DMS 273 treated with DMSO at 0.1 percent for 48 hours (cell line): ENCODE data around the gene CTSA.
"Not testable (repeated sequence)": the region's sequence is repeated elsewhere in the genome, so short reads cannot be mapped to it uniquely, and the experiment has no call there.

Source experiments
- DNase-seq: peaks from one replicate; lab custom pipeline; 2025; lab: John Stamatoyannopoulos, UW

Gene CTSA

GRCh38 chr20:45866454-45866853 lies 24.7 kb upstream of the CTSA start:
- no peak for DNase-seq

- DNase-seq: no peak
Observed at GRCh38 chr20:45867136-45867818, 23.9 kb upstream of the CTSA start.

- no peak for DNase-seq
Observed at GRCh38 chr20:45867819-45868176, 23.3 kb upstream of the CTSA start.

- no peak for DNase-seq
Observed at GRCh38 chr20:45872626-45873025, 18.5 kb upstream of the CTSA start.

GRCh38 chr20:45873409-45874103 lies 17.6 kb upstream of the CTSA start:
- no peak for DNase-seq

DNA sequence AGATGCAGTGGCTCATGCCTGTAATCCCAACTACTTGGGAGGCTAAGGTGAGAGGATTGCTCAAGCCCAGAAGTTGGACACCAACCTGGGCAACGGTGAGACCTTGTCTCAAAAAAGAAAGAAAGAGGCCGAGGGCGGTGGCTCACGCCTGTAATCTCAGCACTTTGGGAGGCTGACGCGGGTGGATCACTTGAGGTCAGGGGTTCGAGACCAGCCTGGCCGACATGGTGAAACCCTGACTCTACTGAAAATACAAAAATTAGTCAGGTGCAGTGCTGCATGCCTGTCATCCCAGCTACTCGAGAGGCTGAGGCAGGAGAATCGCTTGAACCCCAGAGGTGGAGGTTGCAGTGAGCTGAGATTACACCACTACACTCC lies 17.0 kb upstream of the CTSA start:
- DNase-seq: not testable (repeated sequence)

DNA sequence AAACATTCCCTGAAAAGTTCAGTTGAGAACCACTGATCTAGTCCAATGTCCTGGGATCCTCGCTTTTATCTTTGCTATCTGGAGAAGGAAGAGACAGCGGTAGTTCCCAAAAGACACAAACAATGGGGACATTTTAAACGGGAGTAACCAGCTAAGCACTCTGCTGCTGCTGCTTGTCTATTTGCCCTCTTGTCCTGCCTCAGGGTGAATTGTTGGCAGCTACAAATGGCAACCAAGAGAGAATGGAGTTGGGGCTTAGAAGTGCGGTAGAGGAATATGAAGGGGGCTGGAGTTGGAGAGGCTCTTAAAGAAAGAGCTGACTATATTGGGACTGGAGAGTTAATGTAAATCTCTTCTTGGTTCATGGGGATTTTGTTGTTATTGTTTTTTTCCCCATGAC lies 16.6 kb upstream of the CTSA start:
- no peak for DNase-seq

DNA sequence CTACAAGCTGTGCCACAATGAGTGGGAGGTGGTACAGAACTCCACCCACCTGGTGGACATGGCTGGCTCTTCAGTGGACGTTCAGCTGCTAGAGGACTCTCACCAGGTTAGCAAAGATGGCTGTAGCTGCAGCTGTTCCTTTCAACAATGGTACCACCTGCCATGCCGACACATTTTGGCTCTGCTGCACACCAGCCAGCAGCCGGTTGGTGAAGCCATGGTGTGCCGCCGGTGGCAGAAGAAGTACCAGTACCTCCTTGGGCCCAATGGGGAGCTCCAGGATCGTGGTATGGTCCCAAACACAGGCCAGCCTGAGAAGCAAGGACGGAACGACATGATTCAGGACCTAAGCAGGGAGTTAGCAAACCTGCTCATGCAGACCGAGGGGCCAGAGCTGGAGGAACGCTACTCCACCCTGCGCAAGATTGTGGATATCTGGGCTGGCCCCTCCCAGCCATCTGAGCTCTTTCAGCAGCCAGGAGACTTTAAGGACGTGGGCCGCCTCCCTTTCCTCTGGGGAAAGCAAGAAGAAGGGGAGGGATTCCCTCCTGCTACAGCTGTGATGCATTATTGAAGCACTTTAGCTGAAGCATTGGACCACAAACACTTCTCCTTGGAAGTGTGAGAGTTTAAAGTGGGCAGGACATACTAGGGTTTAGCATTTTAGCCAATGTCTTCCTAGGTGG lies 12.9 kb upstream of the CTSA start:
- DNase-seq: no peak

DNA sequence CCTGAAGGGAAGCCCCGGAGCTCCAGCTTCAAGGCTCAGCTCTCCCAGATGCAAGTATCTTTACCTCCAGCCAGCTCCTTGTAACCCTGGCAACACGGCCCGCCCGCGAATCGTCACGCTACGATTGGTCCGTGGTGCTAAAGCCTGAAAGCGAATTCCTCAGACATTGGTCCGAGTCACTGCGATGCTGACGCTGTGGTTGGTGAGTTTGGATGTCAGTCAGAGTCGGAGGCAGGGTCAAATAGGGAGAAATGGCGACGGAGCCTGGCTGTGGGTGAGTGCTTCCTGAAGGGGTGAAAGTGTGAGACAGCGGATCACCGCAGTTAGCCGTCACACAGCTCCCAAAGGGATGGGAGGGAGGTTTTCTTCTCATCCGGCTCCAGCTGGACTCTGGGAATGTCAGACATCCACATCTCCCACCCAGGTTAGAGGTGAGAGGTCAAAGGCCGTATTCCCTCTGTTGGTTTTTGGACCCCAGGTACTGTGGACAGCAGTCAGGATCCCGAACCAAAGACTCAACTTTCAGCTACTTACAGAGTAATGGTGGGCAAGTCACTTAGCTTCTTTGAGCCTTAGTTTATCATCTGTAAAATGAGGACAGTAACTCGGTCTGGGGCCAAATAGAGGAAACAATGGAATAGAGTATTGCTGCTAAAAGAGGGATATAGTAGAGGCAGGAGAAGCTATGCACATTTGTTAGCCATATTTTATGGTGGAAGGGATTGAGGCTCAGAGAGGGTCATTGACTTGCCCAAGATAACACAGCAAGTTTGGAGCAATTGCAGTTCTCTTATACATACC lies 9.9 kb upstream of the CTSA start, which contains the start of gene ZSWIM1:
Gene ZSWIM1, plus strand, starts transcription at position 240 of the 801 bp plus-strand sequence. CDS start 1,366 bp downstream, outside the sequence.
- peak; percentile 96 for DNase-seq

- no peak for DNase-seq
Observed at GRCh38 chr20:45882469-45883099, 8.6 kb upstream of the CTSA start.

- DNase-seq: no peak
Observed at GRCh38 chr20:45883100-45883469, 8.1 kb upstream of the CTSA start.

- no peak for DNase-seq
Observed at GRCh38 chr20:45886590-45887345, 4.4 kb upstream of the CTSA start.

GRCh38 chr20:45887346-45887715 lies 3.8 kb upstream of the CTSA start, which contains the start of gene SPATA25:
SPATA25 (minus strand) TSS chr20:45887622; CDS start chr20:45887590, 32 bp downstream.
- no peak for DNase-seq

GRCh38 chr20:45888681-45889080 lies 2.5 kb upstream of the CTSA start:
- no peak for DNase-seq

- DNase-seq: no peak
Observed at GRCh38 chr20:45890077-45890984, 804 bp upstream of the CTSA start.

DNA sequence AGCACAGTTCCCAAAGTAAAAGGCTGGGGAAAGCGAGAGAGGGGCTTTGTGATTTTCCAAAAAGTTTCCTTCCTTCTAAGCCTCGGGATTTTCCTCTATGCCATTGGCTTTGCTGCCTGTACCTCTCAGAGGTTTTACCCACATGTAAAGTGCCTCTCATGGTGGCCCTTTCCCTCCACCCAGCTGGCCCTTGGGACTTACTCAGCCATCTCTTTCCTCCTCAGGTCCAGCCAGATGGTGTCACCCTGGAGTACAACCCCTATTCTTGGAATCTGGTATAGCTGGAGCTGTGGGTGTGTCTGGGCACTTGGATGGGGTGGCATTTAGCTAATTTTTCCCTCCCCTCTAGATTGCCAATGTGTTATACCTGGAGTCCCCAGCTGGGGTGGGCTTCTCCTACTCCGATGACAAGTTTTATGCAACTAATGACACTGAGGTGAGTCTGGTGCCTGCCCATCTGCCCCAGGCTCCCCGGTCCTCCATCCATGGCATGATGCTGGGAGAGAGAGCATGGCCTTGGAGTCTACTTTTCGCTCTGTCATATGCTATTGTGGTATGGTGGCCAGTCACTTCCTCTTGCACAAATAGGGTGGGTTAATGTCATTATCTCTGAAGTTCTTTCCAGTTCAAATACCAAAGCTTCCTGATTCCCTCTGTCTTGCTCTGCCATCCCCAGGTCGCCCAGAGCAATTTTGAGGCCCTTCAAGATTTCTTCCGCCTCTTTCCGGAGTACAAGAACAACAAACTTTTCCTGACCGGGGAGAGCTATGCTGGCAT lies 1.1 kb downstream of the CTSA start:
- DNase-seq: no peak

DNA sequence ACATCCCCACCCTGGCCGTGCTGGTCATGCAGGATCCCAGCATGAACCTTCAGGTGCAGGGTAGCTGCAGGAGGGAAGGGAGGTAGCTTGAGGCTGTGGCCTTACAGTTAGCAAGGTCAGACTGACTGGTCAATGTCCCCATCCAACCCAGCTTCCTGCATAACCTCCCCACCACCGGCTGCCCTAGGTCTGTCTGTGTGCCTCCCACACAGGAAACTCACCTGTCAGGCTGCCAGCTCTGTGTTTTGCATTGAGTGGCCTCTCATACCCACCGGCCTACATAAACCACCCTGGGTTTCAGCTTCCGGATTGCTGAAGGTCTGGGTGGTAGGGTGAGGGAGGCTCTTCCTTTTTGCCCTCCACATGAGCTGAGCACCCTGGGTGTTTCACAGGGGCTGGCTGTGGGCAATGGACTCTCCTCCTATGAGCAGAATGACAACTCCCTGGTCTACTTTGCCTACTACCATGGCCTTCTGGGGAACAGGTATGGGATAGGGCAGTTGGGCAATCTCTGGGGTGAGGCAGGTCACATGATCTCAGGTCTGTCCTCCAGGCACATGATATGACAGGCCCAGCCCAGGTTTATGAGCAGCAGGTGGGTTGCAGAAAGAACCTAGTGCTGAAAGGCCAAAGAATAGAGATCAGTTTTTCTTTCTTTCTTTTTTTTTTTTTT lies 1.8 kb downstream of the CTSA start:
- DNase-seq: no peak

DNA sequence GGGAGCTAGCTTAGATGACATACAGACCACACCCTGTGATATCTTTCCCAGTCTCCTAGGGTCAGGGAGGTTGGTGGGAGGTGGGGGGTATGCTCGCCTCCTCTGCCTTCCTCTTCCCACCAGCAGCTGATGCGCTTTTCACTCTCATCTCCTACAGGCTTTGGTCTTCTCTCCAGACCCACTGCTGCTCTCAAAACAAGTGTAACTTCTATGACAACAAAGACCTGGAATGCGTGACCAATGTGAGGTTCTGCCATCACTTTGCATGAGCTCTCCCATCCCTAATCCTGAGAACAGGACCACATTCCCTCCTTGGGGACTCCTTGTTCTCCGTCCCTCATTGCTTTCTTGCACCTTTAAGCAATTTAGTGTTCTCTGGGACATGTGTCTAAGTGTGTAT lies 2.7 kb downstream of the CTSA start:
- DNase-seq: no peak

GRCh38 chr20:45894797-45895196 lies 3.7 kb downstream of the CTSA start:
- DNase-seq: no peak
